ENCODE results near the gene MASP2. TPM values are rescaled to one million over a fixed set of nuclear protein-coding genes. Genes with fewer than 3 reads are reported as not detected.
"Not testable (repeated sequence)": the region's sequence is repeated elsewhere in the genome, so short reads cannot be mapped to it uniquely, and the experiment has no call there.

The MASP2 gene
- polyA plus RNA-seq, 2 of the 4 experiments (the other 2 are of a cell fraction) = 0.08 TPM; not detected in 1

- Histone ChIP-seq H3K9me3 (no peaks in the 10 kb centered on the region), H3K4me1 (no peaks in the 10 kb centered on the region), H3K4me3 (no peak overlapping the region), H3K4me2 (no peak overlapping the region), H3K27ac (no peak overlapping the region)
- no peak for ATAC-seq
- ChIA-PET POLR2A (no interaction called here), CTCF (interaction anchor here (0.7 to 4.8 kb wide), 5 partner anchors 17 to 680 kb away, joined by 3 to 124 read pairs (median 15); partner anchors contain the start of gene SRM)
- no peak for FAIRE-seq
- TF ChIP-seq CEBPB (IDR thresholded peaks at IDR 0.05) (no peak), EHMT2 (IDR thresholded peaks at IDR 0.05; ENCODE audit: low read depth) (no peak), MAZ (IDR thresholded peaks at IDR 0.05; ENCODE audit: borderline replicate concordance, low read depth, low read length) (no peak)
- 5% methylated on average over 2 of the region's 2 CpGs for WGBS (ENCODE audit: missing lambda C conversion rate)
- no peak for DNase-seq (ENCODE audit: low read depth in 1 of 2, low spot score in 1 of 2)
These were observed 7.5 kb downstream of the MASP2 start for GRCh38 chr1:11039351-11040104.

GRCh38 chr1:11037740-11038182 is 9.3 kb downstream of the MASP2 start:
- TF ChIP-seq SMC3 (IDR thresholded peaks at IDR 0.05) (peak; percentile 53; the same call in 2 of the 3 replicates), NFE2L2 (conservative IDR thresholded peaks at IDR 0.05; ENCODE audit: low read length) (no peak), RAD21 (conservative IDR thresholded peaks at IDR 0.05 in 1 of 2, IDR thresholded peaks at IDR 0.05 in 1 of 2) (peak; percentile 90 to 96), FOSL2 (IDR thresholded peaks at IDR 0.05) (no peak), FOSL2 (CRISPR knock-in tag; IDR thresholded peaks at IDR 0.05) (no peak), CTCF (IDR thresholded peaks at IDR 0.05) (peak; percentile 86)
- no peak overlapping the region for H3K27ac ChIP-seq
- H3K4me3 ChIP-seq = no peak overlapping the region
- no peak overlapping the region for H3K4me2 ChIP-seq
- ChIA-PET CTCF (interaction anchor here (0.6 to 4.8 kb wide), 72 partner anchors 10 to 1221 kb away, joined by 3 to 124 read pairs (median 4); partner anchors contain the start of genes EXOSC10, FBXO44, FBXO6 and MASP2), POLR2A (interaction anchor here (0.9 to 2.0 kb wide), 4 partner anchors 22 to 870 kb away, joined by 3 to 13 read pairs (median 4); partner anchors contain the start of genes MTOR, SRM and TARDBP)
- 2% methylated on average over 8 of the region's 8 CpGs for WGBS (ENCODE audit: missing lambda C conversion rate)
- H3K9me3 ChIP-seq = no peaks in the 10 kb centered on the region
- peak; percentile 74 to 78 for DNase-seq (ENCODE audit: low read depth in 1 of 2, low spot score in 1 of 2)
- no peaks in the 10 kb centered on the region for H3K4me1 ChIP-seq
- ATAC-seq = peak; percentile 90 to 95
- FAIRE-seq = peak; percentile 87

- H3K4me1 ChIP-seq; H3K4me3 ChIP-seq; H3K27ac ChIP-seq; DNase-seq (ENCODE audit: low read depth in 1 of 2, low spot score in 1 of 2); H3K9me3 ChIP-seq; ATAC-seq; FAIRE-seq; H3K4me2 ChIP-seq: not testable (repeated sequence)
- TF ChIP-seq MAFK (IDR thresholded peaks at IDR 0.05; ENCODE audit: partially characterized antibody) = peak; percentile 64
- ChIA-PET CTCF (interaction anchor here (0.6 to 4.8 kb wide), 64 partner anchors 10 to 1222 kb away, joined by 3 to 124 read pairs (median 4); partner anchors contain the start of genes EXOSC10, FBXO44, FBXO6 and MASP2), POLR2A (interaction anchor here (0.9 to 2.0 kb wide), 4 partner anchors 25 to 871 kb away, joined by 3 to 13 read pairs (median 4); partner anchors contain the start of genes EXOSC10, MTOR and TARDBP)
- 43% methylated on average over 18 of the region's 18 CpGs for WGBS (ENCODE audit: missing lambda C conversion rate)
These were observed 9.9 kb downstream of the MASP2 start for GRCh38 chr1:11037019-11037739.

GRCh38 chr1:11031624-11032262 is 15.3 kb downstream of the MASP2 start:
- H3K4me3 ChIP-seq = no peak overlapping the region
- FAIRE-seq = no peak
- DNase-seq (ENCODE audit: low read depth in 1 of 2, low spot score in 1 of 2) = no peak
- H3K4me1 ChIP-seq = no peaks in the 10 kb centered on the region
- no peaks in the 10 kb centered on the region for H3K9me3 ChIP-seq
- WGBS (ENCODE audit: missing lambda C conversion rate) = 91% methylated on average over 10 of the region's 10 CpGs
- ATAC-seq = peak; percentile 29 to 38; a peak in 4 of 6 replicates
- H3K4me2 ChIP-seq = no peak overlapping the region
- H3K27ac ChIP-seq = no peak overlapping the region
- POLR2A ChIA-PET = no interaction called here
- CTCF ChIA-PET = interaction anchor here (0.6 to 0.8 kb wide), 2 partner anchors 95 to 614 kb away, joined by 3 to 4 read pairs; no protein-coding TSS in a partner anchor
- TF ChIP-seq BHLHE40 (IDR thresholded peaks at IDR 0.05; ENCODE audit: low read depth, low read length) (no peak), NFE2L2 (conservative IDR thresholded peaks at IDR 0.05; ENCODE audit: low read length) (no peak), ELK1 (IDR thresholded peaks at IDR 0.05; ENCODE audit: low read depth, low read length) (no peak), GATA3 (IDR thresholded peaks at IDR 0.05; ENCODE audit: borderline replicate concordance) (no peak), PHF8 (IDR thresholded peaks at IDR 0.05; ENCODE audit: borderline replicate concordance, low read depth) (no peak), CEBPB (IDR thresholded peaks at IDR 0.05) (no peak), POLR2AphosphoS2 (conservative IDR thresholded peaks at IDR 0.05; ENCODE audit: low read length) (no peak), CTCF (IDR thresholded peaks at IDR 0.05) (no peak), MAX (IDR thresholded peaks at IDR 0.05) (no peak), KDM1A (IDR thresholded peaks at IDR 0.05; ENCODE audit: low read depth) (no peak), E2F6 (IDR thresholded peaks at IDR 0.05; ENCODE audit: borderline replicate concordance, low read depth) (no peak), CBX2 (IDR thresholded peaks at IDR 0.05; ENCODE audit: borderline replicate concordance, low read depth) (no peak)

All from A549 (cell line).